ENCODE results near the gene PANK4.

PANK4 gene

DNA sequence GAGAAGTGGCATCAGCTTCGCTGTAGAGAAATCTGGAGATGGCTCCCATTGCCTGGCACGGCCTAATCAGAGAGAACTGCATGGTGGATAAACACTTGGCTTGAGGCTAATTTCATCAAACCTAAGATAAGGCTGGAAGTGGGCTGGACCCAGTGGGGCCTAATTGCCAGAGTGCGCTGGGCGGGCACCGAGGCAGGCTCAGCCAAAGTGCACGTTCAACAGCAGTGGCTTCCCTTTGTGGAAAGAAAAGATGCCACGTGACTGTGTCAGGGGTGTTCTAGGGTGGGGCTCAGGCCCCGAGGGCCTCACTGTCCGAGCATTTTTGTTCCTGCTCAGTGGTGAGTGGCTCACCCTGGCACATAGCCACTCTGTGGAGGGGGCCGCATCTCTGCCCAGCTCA lies 44.5 kb downstream of the PANK4 start:
- Histone ChIP-seq H3K9ac (no peak overlapping the region), H3K4me2 (no peak overlapping the region), H2AFZ (ENCODE audit: low read depth) (no peak overlapping the region), H4K20me1 (ENCODE audit: insufficient read depth) (no peaks in the 10 kb centered on the region), H3K27ac (no peak overlapping the region), H3K36me3 (ENCODE audit: insufficient read depth) (no peaks in the 10 kb centered on the region), H3K27me3 (ENCODE audit: insufficient read depth, low read depth) (peaks cover 60% of the 10 kb centered on the region), H3K79me2 (ENCODE audit: insufficient read depth, low read depth) (no peaks in the 10 kb centered on the region), H3K4me3 (IDR thresholded peaks at IDR 0.05; ENCODE audit: insufficient read depth, low read depth, low read length) (no peak overlapping the region), H3K4me1 (ENCODE audit: low read depth, poor library complexity, severe bottlenecking) (peaks cover 20% of the 10 kb centered on the region)
- TF ChIP-seq, protein P1, sequence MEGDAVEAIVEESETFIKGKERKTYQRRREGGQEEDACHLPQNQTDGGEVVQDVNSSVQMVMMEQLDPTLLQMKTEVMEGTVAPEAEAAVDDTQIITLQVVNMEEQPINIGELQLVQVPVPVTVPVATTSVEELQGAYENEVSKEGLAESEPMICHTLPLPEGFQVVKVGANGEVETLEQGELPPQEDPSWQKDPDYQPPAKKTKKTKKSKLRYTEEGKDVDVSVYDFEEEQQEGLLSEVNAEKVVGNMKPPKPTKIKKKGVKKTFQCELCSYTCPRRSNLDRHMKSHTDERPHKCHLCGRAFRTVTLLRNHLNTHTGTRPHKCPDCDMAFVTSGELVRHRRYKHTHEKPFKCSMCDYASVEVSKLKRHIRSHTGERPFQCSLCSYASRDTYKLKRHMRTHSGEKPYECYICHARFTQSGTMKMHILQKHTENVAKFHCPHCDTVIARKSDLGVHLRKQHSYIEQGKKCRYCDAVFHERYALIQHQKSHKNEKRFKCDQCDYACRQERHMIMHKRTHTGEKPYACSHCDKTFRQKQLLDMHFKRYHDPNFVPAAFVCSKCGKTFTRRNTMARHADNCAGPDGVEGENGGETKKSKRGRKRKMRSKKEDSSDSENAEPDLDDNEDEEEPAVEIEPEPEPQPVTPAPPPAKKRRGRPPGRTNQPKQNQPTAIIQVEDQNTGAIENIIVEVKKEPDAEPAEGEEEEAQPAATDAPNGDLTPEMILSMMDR (conservative IDR thresholded peaks at IDR 0.05; ENCODE audit: low read depth, low read length) = no peak

DNA sequence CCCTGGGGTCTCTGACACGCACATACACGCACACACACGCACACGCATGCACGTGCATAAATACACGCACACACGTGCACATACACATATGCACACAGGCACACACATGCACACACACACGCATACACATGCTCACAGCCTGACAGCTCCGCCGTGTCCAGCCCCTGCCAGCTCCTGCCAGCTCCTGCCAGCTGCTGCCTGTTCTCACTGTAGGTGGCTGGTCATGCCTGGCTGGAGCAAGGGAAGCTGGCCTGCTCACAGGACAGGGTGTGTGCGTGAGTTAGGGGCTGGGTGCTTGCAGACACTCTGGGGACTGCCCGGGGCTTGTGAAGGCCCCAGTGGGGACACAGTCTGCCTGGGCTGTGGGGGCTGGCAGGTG lies 45.4 kb downstream of the PANK4 start:
- Histone ChIP-seq H3K27ac (no peak overlapping the region), H3K27me3 (ENCODE audit: insufficient read depth, low read depth) (peaks cover 60% of the 10 kb centered on the region), H4K20me1 (ENCODE audit: insufficient read depth) (no peaks in the 10 kb centered on the region), H3K4me3 (IDR thresholded peaks at IDR 0.05; ENCODE audit: insufficient read depth, low read depth, low read length) (no peak overlapping the region), H2AFZ (ENCODE audit: low read depth) (no peak overlapping the region), H3K79me2 (ENCODE audit: insufficient read depth, low read depth) (no peaks in the 10 kb centered on the region), H3K36me3 (ENCODE audit: insufficient read depth) (no peaks in the 10 kb centered on the region), H3K4me2 (peak overlapping the region; percentile 5; the same call in 1 of the 2 replicates), H3K9ac (no peak overlapping the region), H3K4me1 (ENCODE audit: low read depth, poor library complexity, severe bottlenecking) (peaks cover 20% of the 10 kb centered on the region)
- TF ChIP-seq, protein P1 (conservative IDR thresholded peaks at IDR 0.05; ENCODE audit: low read depth, low read length) = no peak

DNA sequence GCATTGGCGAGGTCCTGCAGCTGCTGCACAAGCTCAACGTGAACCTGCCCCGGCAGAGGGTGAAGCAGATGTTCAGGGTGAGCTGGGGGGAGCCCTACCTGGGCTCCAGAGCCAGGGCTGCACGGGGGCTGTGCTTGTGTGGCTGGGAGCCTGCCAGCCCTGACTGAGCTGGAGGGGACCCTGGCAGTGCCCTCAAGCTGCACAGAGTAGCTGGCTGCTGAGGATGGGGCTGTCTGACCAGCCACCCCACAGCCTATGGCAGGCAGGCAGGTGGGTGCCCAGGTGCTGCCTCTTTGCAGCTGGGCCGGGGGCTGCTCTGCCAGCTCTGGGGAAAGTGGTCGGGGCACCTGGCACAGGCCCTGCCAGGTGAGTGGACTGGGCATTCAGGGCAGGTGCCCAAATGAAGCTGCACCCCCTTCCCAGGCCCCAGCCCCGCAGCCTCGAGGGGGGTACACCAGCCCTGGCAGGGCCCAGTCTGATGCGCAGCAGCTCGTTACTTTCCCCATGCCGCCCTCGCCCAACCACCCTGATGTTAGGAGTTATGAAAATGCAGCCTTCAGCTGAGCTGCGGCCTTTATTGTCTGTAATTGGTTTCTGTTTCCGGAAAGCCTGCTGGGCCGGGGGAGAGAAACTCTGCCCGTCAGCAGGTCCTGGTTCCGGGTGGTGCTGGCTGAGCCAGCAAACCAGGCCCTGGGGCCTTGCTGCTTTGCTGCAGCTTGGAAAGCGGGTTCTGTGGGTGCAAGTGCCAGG lies 46.0 kb downstream of the PANK4 start:
- Histone ChIP-seq H3K36me3 (ENCODE audit: insufficient read depth) (no peaks in the 10 kb centered on the region), H3K27ac (no peak overlapping the region), H3K4me2 (peak overlapping the region; percentile 5; the same call in 1 of the 2 replicates), H3K79me2 (ENCODE audit: insufficient read depth, low read depth) (no peaks in the 10 kb centered on the region), H4K20me1 (ENCODE audit: insufficient read depth) (no peaks in the 10 kb centered on the region), H2AFZ (ENCODE audit: low read depth) (no peak overlapping the region), H3K4me3 (IDR thresholded peaks at IDR 0.05; ENCODE audit: insufficient read depth, low read depth, low read length) (no peak overlapping the region), H3K4me1 (ENCODE audit: low read depth, poor library complexity, severe bottlenecking) (peaks cover 20% of the 10 kb centered on the region), H3K9ac (no peak overlapping the region), H3K27me3 (ENCODE audit: insufficient read depth, low read depth) (peaks cover 61% of the 10 kb centered on the region)
- TF ChIP-seq, protein P1 (conservative IDR thresholded peaks at IDR 0.05; ENCODE audit: low read depth, low read length) = no peak

DNA sequence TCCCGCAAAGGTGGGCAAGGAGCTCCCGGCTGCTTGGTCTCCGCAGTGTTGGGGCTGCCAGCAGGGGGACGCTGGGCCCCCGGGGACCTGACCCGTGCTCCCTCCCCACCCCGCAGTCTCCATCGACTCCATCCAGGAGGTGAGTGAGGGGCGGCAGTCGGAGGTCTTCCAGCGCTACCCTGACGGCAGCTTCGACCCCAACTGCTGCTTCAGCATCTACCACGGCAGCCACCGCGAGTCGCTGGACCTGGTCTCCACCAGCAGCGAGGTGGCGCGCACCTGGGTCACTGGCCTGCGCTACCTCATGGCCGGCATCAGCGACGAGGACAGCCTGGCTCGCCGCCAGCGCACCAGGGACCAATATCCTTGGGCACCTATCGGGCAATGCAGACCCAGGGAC lies 46.8 kb downstream of the PANK4 start:
- Histone ChIP-seq H3K4me3 (IDR thresholded peaks at IDR 0.05; ENCODE audit: insufficient read depth, low read depth, low read length) (no peak overlapping the region), H3K36me3 (ENCODE audit: insufficient read depth) (no peaks in the 10 kb centered on the region), H3K27me3 (ENCODE audit: insufficient read depth, low read depth) (peaks cover 65% of the 10 kb centered on the region), H3K79me2 (ENCODE audit: insufficient read depth, low read depth) (no peaks in the 10 kb centered on the region), H3K4me2 (peak overlapping the region; percentile 5; the same call in 1 of the 2 replicates), H3K4me1 (ENCODE audit: low read depth, poor library complexity, severe bottlenecking) (peaks cover 20% of the 10 kb centered on the region), H3K27ac (no peak overlapping the region), H3K9ac (no peak overlapping the region), H4K20me1 (ENCODE audit: insufficient read depth) (no peaks in the 10 kb centered on the region), H2AFZ (ENCODE audit: low read depth) (no peak overlapping the region)
- TF ChIP-seq, protein P1 (conservative IDR thresholded peaks at IDR 0.05; ENCODE audit: low read depth, low read length) = no peak

Data from KMS-11 (cell line).